H1 (cell line): ENCODE data around the gene HDHD3. TPM values are rescaled to one million over a fixed set of nuclear protein-coding genes. Genes with fewer than 3 reads are reported as not detected.

ENCODE experiments used
- CBX8 ChIP-seq: fragments of 300-800, 300-1000 bp; sonication (generic); IDR thresholded peaks from 2 replicates; pipeline ENCODE4 v1.7.1; 2016; ENCODE audit warnings: low read depth, low read length, borderline replicate concordance
- CTCF ChIP-seq, 3 experiments: IDR thresholded peaks; 1 replicate in 2 of 3; 2 replicates in 1 of 3; pipeline versions ENCODE4 v1.5.1 to v1.6.1; 2011; ENCODE audit warnings: low read length in 3 of 3, mild to moderate bottlenecking in 3 of 3, inconsistent platforms in 2 of 3, low read depth in 1 of 3, moderate library complexity in 1 of 3; ENCODE audit not compliant: insufficient read depth in 1 of 3; ENCODE audit errors: control extremely low read depth in 1 of 3
- NRF1 ChIP-seq: IDR thresholded peaks from 2 replicates; pipeline ENCODE4 v1.6.1; 2011; ENCODE audit warnings: mild to moderate bottlenecking, low read depth, low read length, improper control_type of control experiment
- SP4 ChIP-seq: IDR thresholded peaks from 2 replicates; pipeline ENCODE4 v1.6.1; 2012; ENCODE audit warnings: low read length, inconsistent platforms
- polyA plus RNA-seq, 7 experiments: library from polyadenylated mRNA; depleted of rRNA in 3 of 7; stranded (reverse) in 5 of 7; unstranded in 2 of 7; fragments of >200 nt in 5 of 7; fragments of 200-250 nt in 2 of 7; gene quantifications; 1 replicate in 5 of 7; 2 replicates in 1 of 7; 4 replicates in 1 of 7; pipeline versions ENCODE4 v1.2.1 to v1.2.3, GENCODE V29; 2011 to 2013; ENCODE audit warnings: missing spikeins in 2 of 7, mixed read lengths in 2 of 7
- total RNA-seq: library from RNA; stranded (reverse); fragmentation: NEBNext Ultra II Directional; extraction: Animal tissue kit (Norgen Biotek cat#: 25700); gene quantifications from 2 replicates; pipeline ENCODE4 v1.2.1, GENCODE V29; 2021

HDHD3 gene
- total and polyA plus RNA-seq, 2 of the 8 experiments (the other 6 are each of a cell fraction or from before 2014, with no cell fraction given), result 12.1 to 25.3 TPM

- TF ChIP-seq CTCF (IDR thresholded peaks at IDR 0.05; ENCODE audit: control extremely low read depth in 1 of 3, insufficient read depth in 1 of 3, low read depth in 1 of 3, low read length in 3 of 3) (no peak), NRF1 (no peak), CBX8 (no peak), SP4 (no peak)
Measured at GRCh38 chr9:113373256-113373655, 3.5 kb downstream of the HDHD3 start (continued).
